CD4-positive, alpha-beta T cell (primary cell): ENCODE data around the gene ZNF830. TPM values are rescaled to one million over a fixed set of nuclear protein-coding genes. Genes with fewer than 3 reads are reported as not detected.
"Not testable (repeated sequence)": the region's sequence is repeated elsewhere in the genome, so short reads cannot be mapped to it uniquely, and the experiment has no call there.

Experiments used
- ATAC-seq: fragments of 200-7000 bp; cut with Tn5 transposase; one replicate; pipeline ENCODE4 v1.10.0; 2022; ENCODE audit warnings: mild to moderate bottlenecking; ENCODE audit not compliant: poor library complexity
- CTCF ChIA-PET: fragments of 350-600 bp; sonication (Branson Sonifier 250); formaldehyde crosslinking; loops from one replicate; lab custom pipeline; 2021; ENCODE audit warnings: antibody characterized with exemption, inconsistent platforms; lab: Charles Lee
- POLR2A ChIA-PET: fragments of 350-600 bp; sonication (Branson Sonifier 250); formaldehyde crosslinking; loops from one replicate; lab custom pipeline; 2021; ENCODE audit warnings: antibody characterized with exemption, inconsistent platforms; lab: Charles Lee
- DNase-seq, 14 experiments: peaks; one replicate each; pipeline ENCODE4 v3.0.0-alpha.2; 2013 to 2020; ENCODE audit warnings: mixed read lengths in 2 of 14
- H3K27ac ChIP-seq, 2 donors: one replicate each; pipeline versions ENCODE4 v1.5.1 to v1.7.0; 2013; ENCODE audit warnings: low read length in 2 of 2, low read depth in 1 of 2, mild to moderate bottlenecking in 1 of 2
- H3K27me3 ChIP-seq, 2 experiments: 1 replicate in 1 of 2; 2 replicates in 1 of 2; pipeline versions ENCODE4 v1.6.1 to v1.7.0; 2013; ENCODE audit warnings: low read length in 2 of 2, control low read depth in 1 of 2, mild to moderate bottlenecking in 1 of 2, moderate library complexity in 1 of 2; ENCODE audit not compliant: insufficient read depth in 2 of 2, control insufficient read depth in 1 of 2
- H3K36me3 ChIP-seq: one replicate; pipeline ENCODE4 v1.6.1; 2013; ENCODE audit warnings: low read length, control low read depth; ENCODE audit not compliant: insufficient read depth
- H3K4me1 ChIP-seq: one replicate; pipeline ENCODE4 v1.6.1; 2013; ENCODE audit warnings: low read length, control low read depth; ENCODE audit not compliant: insufficient read depth
- H3K4me3 ChIP-seq: one replicate; pipeline ENCODE4 v1.5.1; 2013; ENCODE audit warnings: mild to moderate bottlenecking, low read length, moderate library complexity
- H3K9me3 ChIP-seq, 2 experiments: 1 replicate in 1 of 2; 2 replicates in 1 of 2; pipeline versions ENCODE4 v1.6.1 to v1.7.0; 2013; ENCODE audit warnings: low read length in 2 of 2, mild to moderate bottlenecking in 2 of 2, control low read depth in 1 of 2, moderate library complexity in 1 of 2; ENCODE audit not compliant: control insufficient read depth in 1 of 2, insufficient read depth in 1 of 2
- H3K27ac Mint-ChIP-seq: one replicate; pipeline ENCODE4 v1.8.0; 2020; ENCODE audit warnings: mixed read lengths
- H3K27me3 Mint-ChIP-seq: one replicate; pipeline ENCODE4 v1.8.0; 2021; ENCODE audit warnings: mixed read lengths
- H3K36me3 Mint-ChIP-seq: one replicate; pipeline ENCODE4 v1.8.0; 2021; ENCODE audit warnings: low read depth, mixed read lengths
- H3K4me1 Mint-ChIP-seq: one replicate; pipeline ENCODE4 v1.8.0; 2021; ENCODE audit warnings: low read depth, mixed read lengths
- H3K4me3 Mint-ChIP-seq: one replicate; pipeline ENCODE4 v1.8.0; 2020; ENCODE audit warnings: mild to moderate bottlenecking, mixed read lengths
- H3K9me3 Mint-ChIP-seq: one replicate; pipeline ENCODE4 v1.8.0; 2020; ENCODE audit warnings: mixed read lengths
- intact Hi-C, 2 experiments: fragments of 100-400 bp; cut with DNase I in 1 of 2; cut with micrococcal nuclease in 1 of 2; formaldehyde crosslinking; loops; one replicate each; pipeline versions ENCODE4 v1.15.1 to v1.9.0; 2023 to 2025; cut with DNase I, micrococcal nuclease
- total RNA-seq, 174 experiments: library from RNA in 2 of 174; stranded (reverse) in 2 of 174; gene quantifications; one replicate each; pipeline ENCODE4 v1.2.3 and lab custom pipeline; 2021 to 2026
- TF ChIP-seq, protein P1 (sequence below): fragments of 200-600 bp; IDR thresholded peaks from one replicate; pipeline ENCODE4 v1.8.0; 2022; ENCODE audit warnings: antibody characterized with exemption, mild to moderate bottlenecking

ZNF830 gene
- total RNA-seq, 2 experiments from 2014 or later: 34.4 to 39.0 TPM

DNA sequence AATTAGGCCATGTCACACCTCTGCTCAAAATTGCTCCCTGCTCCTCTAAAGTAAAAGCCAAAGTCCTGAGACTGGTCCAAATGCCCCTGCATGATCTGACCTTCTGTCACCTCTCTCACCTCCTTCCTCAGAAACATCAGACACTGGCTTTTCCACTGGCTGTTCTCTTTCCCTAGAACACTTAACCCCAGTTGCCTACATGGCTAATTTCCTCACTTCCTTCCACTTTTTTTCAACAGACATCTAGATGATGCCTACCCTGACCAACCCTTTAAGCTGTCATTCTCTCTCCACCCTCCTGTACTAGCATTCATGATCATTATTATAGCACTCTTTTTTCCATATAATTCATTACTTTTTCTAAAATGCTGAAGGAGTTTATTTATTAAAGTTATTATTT is 31.1 kb upstream of the ZNF830 start:
- intact Hi-C loops: no loop called here
- Histone ChIP-seq H3K4me3 (no peak overlapping the region), H3K27ac (no peak overlapping the region), H3K27me3 (no peaks in the 10 kb centered on the region), H3K4me1 (no peaks in the 10 kb centered on the region), H3K9me3 (no peaks in the 10 kb centered on the region), H3K36me3 (no peaks in the 10 kb centered on the region)
- ATAC-seq: no peak
- ChIA-PET CTCF (no interaction called here), POLR2A (no interaction called here)
- no peaks in the 10 kb centered on the region for H3K9me3 Mint-ChIP-seq
- TF ChIP-seq, protein P1, sequence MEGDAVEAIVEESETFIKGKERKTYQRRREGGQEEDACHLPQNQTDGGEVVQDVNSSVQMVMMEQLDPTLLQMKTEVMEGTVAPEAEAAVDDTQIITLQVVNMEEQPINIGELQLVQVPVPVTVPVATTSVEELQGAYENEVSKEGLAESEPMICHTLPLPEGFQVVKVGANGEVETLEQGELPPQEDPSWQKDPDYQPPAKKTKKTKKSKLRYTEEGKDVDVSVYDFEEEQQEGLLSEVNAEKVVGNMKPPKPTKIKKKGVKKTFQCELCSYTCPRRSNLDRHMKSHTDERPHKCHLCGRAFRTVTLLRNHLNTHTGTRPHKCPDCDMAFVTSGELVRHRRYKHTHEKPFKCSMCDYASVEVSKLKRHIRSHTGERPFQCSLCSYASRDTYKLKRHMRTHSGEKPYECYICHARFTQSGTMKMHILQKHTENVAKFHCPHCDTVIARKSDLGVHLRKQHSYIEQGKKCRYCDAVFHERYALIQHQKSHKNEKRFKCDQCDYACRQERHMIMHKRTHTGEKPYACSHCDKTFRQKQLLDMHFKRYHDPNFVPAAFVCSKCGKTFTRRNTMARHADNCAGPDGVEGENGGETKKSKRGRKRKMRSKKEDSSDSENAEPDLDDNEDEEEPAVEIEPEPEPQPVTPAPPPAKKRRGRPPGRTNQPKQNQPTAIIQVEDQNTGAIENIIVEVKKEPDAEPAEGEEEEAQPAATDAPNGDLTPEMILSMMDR: no peak
- H3K27ac Mint-ChIP-seq: no peak overlapping the region
- no peaks in the 10 kb centered on the region for H3K36me3 Mint-ChIP-seq
- no peaks in the 10 kb centered on the region for H3K4me1 Mint-ChIP-seq
- H3K4me3 Mint-ChIP-seq: no peak overlapping the region
- no peaks in the 10 kb centered on the region for H3K27me3 Mint-ChIP-seq
- DNase-seq: no peak

DNA sequence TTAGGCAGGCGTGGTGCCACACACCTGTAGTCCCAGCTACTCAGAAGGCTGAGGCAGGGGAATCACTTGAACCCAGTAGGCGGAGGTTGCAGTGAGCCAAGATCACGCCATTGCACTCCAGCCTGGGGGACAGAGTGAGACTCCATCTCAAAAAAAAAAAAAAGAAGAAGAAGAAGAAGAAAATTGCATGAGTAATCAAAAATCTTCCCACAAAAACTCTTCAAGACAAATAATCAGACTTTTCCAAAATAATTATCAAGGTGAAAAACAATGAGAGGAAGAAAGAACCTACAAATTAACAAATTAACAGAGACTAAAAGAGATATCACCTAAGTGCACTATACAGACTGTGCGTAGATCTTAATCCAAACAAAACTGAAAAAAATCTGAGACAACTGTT is 10.6 kb upstream of the ZNF830 start:
- H3K36me3 ChIP-seq, ATAC-seq, intact Hi-C loops, H3K4me1 ChIP-seq, H3K27me3 ChIP-seq, H3K27me3 Mint-ChIP-seq, H3K4me1 Mint-ChIP-seq, DNase-seq, H3K27ac Mint-ChIP-seq, H3K4me3 Mint-ChIP-seq, H3K4me3 ChIP-seq, H3K36me3 Mint-ChIP-seq, H3K27ac ChIP-seq, H3K9me3 Mint-ChIP-seq, H3K9me3 ChIP-seq: not testable (repeated sequence)
- POLR2A ChIA-PET: interaction anchor here (1.1 kb wide), 1 partner anchor 10 kb away, joined by 3 read pairs; the partner anchor contains the start of genes CCT6B and ZNF830
- CTCF ChIA-PET: interaction anchor here (1.6 kb wide), 1 partner anchor 11 kb away, joined by 3 read pairs; the partner anchor contains the start of genes CCT6B and ZNF830

DNA sequence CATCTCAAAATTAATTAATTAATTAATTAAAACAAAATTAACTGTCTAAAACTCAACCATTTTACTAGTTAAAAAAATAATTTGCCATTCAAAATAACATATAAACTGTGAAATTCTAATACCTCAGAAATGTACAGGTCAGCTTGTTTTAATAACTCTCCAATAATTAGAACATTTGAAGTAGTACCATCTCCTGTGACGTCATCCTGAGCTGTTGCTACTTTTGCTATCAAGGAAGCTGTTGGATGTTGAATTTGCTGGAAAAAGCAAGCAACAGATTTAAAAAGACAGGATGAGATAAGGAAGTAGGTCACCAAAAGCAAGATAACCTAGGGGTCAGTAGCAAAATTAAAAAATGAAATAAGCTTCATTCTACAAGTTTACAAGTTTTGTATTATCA is 2.9 kb upstream of the ZNF830 start:
- POLR2A ChIA-PET: interaction anchor here (0.7 kb wide), 1 partner anchor 435 kb away, joined by 3 read pairs; no protein-coding TSS in a partner anchor
- Histone ChIP-seq H3K36me3 (peaks cover 3% of the 10 kb centered on the region), H3K4me1 (peaks cover 18% of the 10 kb centered on the region), H3K4me3 (no peak overlapping the region), H3K9me3 (no peaks in the 10 kb centered on the region), H3K27ac (no peak overlapping the region), H3K27me3 (no peaks in the 10 kb centered on the region)
- Mint-ChIP-seq H3K4me3 (no peak overlapping the region), H3K4me1 (peaks cover 25% of the 10 kb centered on the region), H3K27me3 (peaks cover 8% of the 10 kb centered on the region), H3K36me3 (peaks cover 21% of the 10 kb centered on the region), H3K27ac (no peak overlapping the region), H3K9me3 (no peaks in the 10 kb centered on the region)
- no peak for ATAC-seq
- CTCF ChIA-PET: no interaction called here
- DNase-seq: no peak
- intact Hi-C loops: no loop called here
- TF ChIP-seq, protein P1: no peak

DNA sequence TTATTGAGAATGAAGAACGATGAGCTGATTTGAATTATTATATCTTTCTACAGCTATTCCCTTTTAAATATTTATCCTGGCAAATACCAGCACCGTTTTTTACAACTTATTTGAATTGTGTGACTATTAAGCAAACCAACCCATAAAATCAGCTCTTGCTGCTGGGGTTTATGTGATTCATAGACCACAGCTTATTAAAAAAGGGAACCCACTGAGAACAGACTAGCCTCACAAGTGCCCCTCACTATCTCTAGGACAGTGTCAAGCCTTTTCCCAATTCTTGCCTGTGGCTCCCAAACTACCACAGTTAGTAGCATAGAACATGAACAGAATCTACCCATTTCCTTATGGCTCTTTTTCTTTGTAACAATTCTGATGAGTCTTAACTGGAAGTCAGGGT is 12.8 kb downstream of the ZNF830 start:
- ChIA-PET CTCF (interaction anchor here (1.0 kb wide), 1 partner anchor 773 kb away, joined by 4 read pairs; no protein-coding TSS in a partner anchor), POLR2A (interaction anchor here (1.3 to 1.9 kb wide), 2 partner anchors 13 to 115 kb away, joined by 3 to 8 read pairs; partner anchors contain the start of genes CCT6B and ZNF830)
- TF ChIP-seq, protein P1: no peak
- Mint-ChIP-seq H3K27me3 (no peaks in the 10 kb centered on the region), H3K27ac (no peak overlapping the region), H3K9me3 (no peaks in the 10 kb centered on the region), H3K4me3 (no peak overlapping the region), H3K4me1 (peaks cover under 1% of the 10 kb centered on the region), H3K36me3 (peaks cover 4% of the 10 kb centered on the region)
- no peak overlapping the region for H3K27ac ChIP-seq
- H3K4me3 ChIP-seq: no peak overlapping the region
- H3K4me1 ChIP-seq: no peaks in the 10 kb centered on the region
- H3K36me3 ChIP-seq: no peaks in the 10 kb centered on the region
- H3K27me3 ChIP-seq: no peaks in the 10 kb centered on the region
- H3K9me3 ChIP-seq: no peaks in the 10 kb centered on the region
- DNase-seq (no peak), ATAC-seq (no peak)
- intact Hi-C loops: no loop called here
